Stimulated activated naive CD8-positive, alpha-beta T cell treated with anti-CD3 and anti-CD28 coated beads, Interleukin-15, Interleukin-2, amounts not matched to agents 100 ng/mL and 50 ng/mL, for 24 hours (primary cell): Measurements from ENCODE around the gene BDKRB2.

ENCODE experiments used
- H3K27ac Mint-ChIP-seq: one replicate; pipeline ENCODE4 v1.8.0; 2021; ENCODE audit warnings: mild to moderate bottlenecking, mixed read lengths
- H3K27me3 Mint-ChIP-seq: one replicate; pipeline ENCODE4 v1.8.0; 2021; ENCODE audit warnings: mixed read lengths
- H3K36me3 Mint-ChIP-seq: one replicate; pipeline ENCODE4 v1.8.0; 2021; ENCODE audit warnings: low read depth, mixed read lengths
- H3K4me1 Mint-ChIP-seq: one replicate; pipeline ENCODE4 v1.8.0; 2021; ENCODE audit warnings: low read depth, mixed read lengths
- H3K4me3 Mint-ChIP-seq: one replicate; pipeline ENCODE4 v1.8.0; 2021; ENCODE audit warnings: mild to moderate bottlenecking, mixed read lengths
- H3K9me3 Mint-ChIP-seq: one replicate; pipeline ENCODE4 v1.8.0; 2021; ENCODE audit warnings: mixed read lengths

The BDKRB2 gene

DNA sequence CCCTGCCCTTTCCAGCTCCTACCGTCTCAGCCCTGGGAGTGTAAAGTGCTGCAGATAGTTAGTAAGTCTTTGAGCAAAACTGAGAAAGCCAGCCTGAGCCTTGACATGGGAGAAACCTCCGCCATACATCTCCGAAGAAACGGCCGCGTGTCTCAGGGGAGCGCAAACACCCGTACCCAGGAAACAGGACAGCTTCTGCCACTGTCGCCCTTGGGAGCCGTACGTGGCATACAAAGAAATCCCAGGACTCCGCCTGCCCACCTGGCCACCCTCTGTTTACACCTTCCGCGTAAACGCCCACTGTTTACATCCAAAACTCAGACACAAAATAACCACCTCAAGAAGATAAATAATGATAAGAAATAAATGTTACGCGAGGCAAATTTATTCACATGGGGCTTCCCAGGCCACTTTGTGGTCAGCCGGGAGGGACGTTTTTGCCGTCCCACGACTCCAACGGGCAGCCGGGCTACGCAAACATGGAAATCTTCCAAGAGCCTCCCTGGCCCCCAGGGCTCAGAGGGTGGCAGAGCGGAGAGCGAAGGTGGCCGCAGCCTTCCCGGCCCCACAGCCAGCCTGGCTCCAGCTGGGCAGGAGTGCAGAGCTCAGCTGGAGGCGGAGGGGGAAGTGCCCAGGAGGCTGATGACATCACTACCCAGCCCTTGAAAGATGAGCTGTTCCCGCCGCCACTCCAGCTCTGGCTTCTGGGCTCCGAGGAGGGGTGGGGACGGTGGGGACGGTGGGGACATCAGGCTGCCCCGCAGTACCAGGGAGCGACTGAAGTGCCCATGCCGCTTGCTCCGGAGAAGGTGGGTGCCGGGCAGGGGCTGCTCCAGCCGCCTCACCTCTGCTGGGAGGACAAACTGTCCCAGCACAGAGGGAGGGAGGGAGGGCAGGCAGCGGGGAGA, at the start of gene BDKRB2:
Gene BDKRB2 (plus strand): TSS at position 689 of the 908 bp plus-strand sequence. CDS start 32,269 bp downstream, outside the sequence.
- Mint-ChIP-seq H3K27me3 (peaks cover 45% of the 10 kb centered on the region), H3K9me3 (no peaks in the 10 kb centered on the region), H3K4me3 (peak within 1 kb of the TSS; percentile 23), H3K36me3 (no peaks in the 10 kb centered on the region), H3K27ac (no peak within 1 kb of the TSS), H3K4me1 (peaks cover 5% of the 10 kb centered on the region)

DNA sequence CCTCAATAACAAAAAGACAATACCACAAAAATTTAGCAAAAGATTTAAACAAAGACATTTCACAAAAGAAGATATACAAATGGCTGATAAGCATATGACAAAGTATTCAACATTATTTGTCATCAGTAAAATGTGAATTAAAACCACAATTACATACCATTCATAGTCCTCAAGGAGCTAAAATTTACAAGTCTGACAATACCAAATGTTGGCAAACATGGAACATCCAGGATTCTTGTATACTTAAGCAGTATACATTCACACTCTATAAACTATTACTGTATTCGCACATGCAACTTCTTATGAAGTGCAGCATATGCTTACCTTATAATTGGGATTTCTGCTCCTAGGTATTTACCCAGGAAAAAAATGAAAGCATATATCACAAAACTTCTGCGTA, 49.7 kb upstream of the BDKRB2 start:
- Mint-ChIP-seq H3K9me3 (no peaks in the 10 kb centered on the region), H3K4me1 (no peaks in the 10 kb centered on the region), H3K27me3 (peaks cover 3% of the 10 kb centered on the region), H3K27ac (no peak overlapping the region), H3K36me3 (no peaks in the 10 kb centered on the region), H3K4me3 (no peak overlapping the region)

DNA sequence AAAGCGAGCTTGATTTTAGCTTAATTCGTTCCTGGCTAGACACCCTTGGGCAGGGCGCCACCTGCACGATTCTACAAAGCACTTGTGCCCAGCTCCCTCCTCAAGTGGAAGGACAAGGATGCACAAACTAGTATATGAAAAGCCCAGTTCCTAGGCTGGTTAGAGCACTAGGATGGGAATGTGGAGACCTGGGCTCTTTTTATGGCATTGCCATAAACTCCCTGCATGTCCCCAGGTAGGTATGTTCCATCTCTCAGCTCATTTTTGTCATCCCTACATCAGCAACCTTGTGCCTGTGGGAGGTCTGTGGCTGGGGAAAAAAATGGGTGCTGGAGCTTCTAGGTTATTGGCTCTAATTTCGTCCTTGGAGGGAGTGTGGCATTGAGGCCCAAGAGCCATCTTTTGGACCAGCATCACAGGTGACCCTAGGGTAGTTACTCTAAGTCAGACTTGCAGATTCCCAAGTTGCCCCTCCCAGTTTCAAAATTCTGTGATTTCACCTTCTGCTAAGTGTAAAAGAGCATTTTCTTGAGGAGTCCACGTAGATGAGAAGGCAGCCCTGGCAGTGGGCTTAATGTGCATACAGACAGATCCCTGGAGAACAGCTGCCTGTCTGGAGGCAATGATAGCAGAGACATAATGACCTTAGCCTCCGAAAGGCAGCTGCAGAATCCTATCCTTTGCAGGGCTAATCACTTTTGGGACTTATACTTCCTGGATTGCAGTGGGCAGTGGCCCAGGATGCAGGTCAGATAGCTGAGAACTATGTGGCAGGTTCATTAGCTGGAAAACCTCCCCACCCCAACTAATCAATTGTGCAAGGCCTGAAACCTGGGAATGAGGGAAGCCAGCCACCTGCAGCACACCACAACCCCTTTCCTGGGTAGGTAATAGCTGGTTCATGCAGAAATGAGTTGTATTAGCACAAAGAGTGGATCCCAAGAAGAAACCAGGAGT, 47.6 kb upstream of the BDKRB2 start:
- Mint-ChIP-seq H3K4me1 (no peaks in the 10 kb centered on the region), H3K4me3 (no peak overlapping the region), H3K27me3 (no peaks in the 10 kb centered on the region), H3K9me3 (no peaks in the 10 kb centered on the region), H3K36me3 (no peaks in the 10 kb centered on the region), H3K27ac (no peak overlapping the region)

DNA sequence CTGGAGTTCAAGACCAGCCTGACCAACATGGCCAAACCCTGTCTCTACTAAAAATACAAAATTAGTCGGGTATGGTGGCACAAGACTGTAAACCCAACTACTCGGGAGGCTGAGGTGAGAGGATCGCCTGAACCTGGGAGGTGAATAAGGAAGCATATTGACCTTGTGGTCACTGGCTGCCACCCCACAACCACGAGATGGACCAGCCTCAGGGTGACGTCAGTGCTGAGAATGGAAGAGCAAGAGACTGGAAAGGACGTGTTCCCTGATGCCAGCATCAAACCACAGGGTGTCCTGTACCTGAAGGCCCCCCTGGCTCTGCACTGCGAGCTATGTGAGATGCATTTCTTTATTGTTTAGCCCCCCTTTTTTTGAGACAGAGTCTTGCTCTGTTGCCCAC, 45.9 kb upstream of the BDKRB2 start:
- no peak overlapping the region for H3K4me3 Mint-ChIP-seq

DNA sequence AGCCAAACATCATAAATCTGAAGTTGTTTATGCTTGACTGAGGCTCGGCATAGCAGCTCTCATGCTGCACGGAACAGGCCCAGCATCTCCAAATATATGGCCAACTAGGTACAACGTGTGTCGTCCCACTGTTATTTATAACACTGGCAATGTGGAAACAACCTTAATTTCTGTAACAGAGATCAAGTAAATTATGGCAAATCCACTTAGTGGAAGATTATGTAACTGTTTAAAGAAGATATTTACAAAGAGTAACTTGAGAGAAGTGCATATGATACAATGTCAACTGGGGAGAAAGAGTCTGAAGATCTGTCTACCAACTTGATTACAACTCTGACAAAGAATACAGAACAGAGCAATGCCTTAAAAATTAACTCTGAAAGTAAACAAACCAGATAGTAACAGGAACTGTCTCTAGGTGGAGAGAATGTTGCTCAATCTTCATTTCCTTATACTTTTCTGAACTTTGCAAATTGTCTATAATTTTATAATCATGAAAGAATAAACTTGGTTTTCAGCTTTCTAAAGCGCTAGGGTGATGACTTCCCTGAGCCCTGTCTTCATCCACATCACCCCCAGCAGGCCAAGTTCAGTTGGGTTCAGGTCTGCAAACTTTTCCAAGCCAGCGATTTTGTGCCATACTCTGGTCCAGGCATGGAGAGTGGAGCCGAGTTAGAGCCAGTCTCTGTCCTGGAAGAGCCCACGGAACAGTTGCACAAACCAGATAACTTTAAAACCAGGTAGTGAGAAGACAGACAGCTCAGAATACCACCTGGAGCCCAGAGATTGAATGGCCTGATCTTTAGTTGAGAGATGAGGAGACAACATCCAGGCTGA, 44.3 kb upstream of the BDKRB2 start:
- no peaks in the 10 kb centered on the region for H3K36me3 Mint-ChIP-seq
- H3K4me3 Mint-ChIP-seq: no peak overlapping the region
- H3K27me3 Mint-ChIP-seq: peaks cover 3% of the 10 kb centered on the region
- no peak overlapping the region for H3K27ac Mint-ChIP-seq
- no peaks in the 10 kb centered on the region for H3K9me3 Mint-ChIP-seq
- no peaks in the 10 kb centered on the region for H3K4me1 Mint-ChIP-seq

More for the DNA sequence above, 45.9 kb upstream of the BDKRB2 start:
- H3K27me3 Mint-ChIP-seq: no peaks in the 10 kb centered on the region
- H3K4me1 Mint-ChIP-seq: no peaks in the 10 kb centered on the region
- H3K27ac Mint-ChIP-seq: no peak overlapping the region
- no peaks in the 10 kb centered on the region for H3K36me3 Mint-ChIP-seq
- no peaks in the 10 kb centered on the region for H3K9me3 Mint-ChIP-seq

DNA sequence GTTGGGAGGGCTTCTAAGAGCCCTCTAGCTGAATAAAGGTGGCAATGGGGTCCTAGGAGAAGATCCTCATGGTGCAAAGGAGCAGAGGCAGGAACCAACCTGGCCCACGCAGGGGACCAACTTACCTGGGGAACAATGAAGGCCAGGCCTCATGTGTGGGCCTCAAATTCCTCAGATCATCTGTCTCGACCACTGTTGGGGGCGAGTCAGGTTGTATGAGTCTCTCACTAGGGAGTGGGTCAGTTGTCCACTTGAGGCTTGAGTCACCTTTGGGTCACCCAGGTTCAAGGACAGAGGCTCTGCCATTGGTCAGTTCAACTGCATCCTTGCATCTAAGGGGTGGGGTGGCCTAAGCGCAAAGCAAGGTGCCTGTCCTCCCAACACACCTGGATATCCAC, 43.7 kb upstream of the BDKRB2 start:
- H3K4me1 Mint-ChIP-seq: no peaks in the 10 kb centered on the region

DNA sequence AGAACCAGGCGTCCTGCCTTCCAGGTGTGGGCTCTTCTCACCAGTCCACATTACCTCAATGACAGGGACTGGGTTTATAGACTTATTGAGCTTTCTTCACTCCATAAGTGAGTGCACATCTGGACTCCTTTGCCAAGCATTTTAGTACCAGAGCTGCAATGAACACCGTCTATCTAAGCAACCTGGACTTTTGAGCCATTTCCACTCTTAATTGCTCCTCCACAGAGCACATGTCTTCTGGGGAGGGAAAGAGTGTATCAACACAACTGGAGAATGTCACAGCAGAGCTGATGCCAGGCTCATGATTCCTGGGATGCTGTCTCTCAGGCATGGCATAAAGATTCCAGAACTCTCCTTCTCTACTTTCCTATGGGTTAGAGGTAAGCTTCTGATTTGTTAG, 43.0 kb upstream of the BDKRB2 start:
- Mint-ChIP-seq H3K9me3 (no peaks in the 10 kb centered on the region), H3K27ac (no peak overlapping the region), H3K4me1 (no peaks in the 10 kb centered on the region), H3K36me3 (no peaks in the 10 kb centered on the region), H3K4me3 (no peak overlapping the region), H3K27me3 (peaks cover 3% of the 10 kb centered on the region)

More for the DNA sequence above, 43.7 kb upstream of the BDKRB2 start:
- H3K9me3 Mint-ChIP-seq: no peaks in the 10 kb centered on the region
- H3K27ac Mint-ChIP-seq: no peak overlapping the region
- no peaks in the 10 kb centered on the region for H3K36me3 Mint-ChIP-seq
- H3K27me3 Mint-ChIP-seq: peaks cover 3% of the 10 kb centered on the region
- H3K4me3 Mint-ChIP-seq: no peak overlapping the region

DNA sequence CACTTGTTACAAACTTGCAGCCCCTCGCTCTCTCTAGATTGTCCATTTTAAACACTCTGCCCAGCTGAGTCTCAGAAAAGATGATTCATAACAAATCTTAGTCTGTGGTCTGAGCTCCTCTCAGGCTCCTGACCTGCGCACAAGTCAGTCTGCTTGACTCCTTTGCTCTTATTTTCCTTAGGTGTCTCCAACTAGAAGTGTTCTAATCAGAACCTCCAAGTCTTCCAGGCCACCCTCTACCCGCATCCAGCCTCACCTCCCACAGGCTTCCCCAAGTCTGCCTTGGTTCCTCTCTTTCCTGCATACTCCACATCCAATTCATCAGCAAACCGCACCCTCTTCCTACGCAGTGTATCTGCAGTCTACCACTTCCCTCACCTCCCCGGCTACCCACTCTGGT, 42.4 kb upstream of the BDKRB2 start:
- H3K36me3 Mint-ChIP-seq: no peaks in the 10 kb centered on the region
- H3K4me1 Mint-ChIP-seq: no peaks in the 10 kb centered on the region
- H3K4me3 Mint-ChIP-seq: no peak overlapping the region
- no peaks in the 10 kb centered on the region for H3K9me3 Mint-ChIP-seq
- no peak overlapping the region for H3K27ac Mint-ChIP-seq
- H3K27me3 Mint-ChIP-seq: peaks cover 3% of the 10 kb centered on the region

DNA sequence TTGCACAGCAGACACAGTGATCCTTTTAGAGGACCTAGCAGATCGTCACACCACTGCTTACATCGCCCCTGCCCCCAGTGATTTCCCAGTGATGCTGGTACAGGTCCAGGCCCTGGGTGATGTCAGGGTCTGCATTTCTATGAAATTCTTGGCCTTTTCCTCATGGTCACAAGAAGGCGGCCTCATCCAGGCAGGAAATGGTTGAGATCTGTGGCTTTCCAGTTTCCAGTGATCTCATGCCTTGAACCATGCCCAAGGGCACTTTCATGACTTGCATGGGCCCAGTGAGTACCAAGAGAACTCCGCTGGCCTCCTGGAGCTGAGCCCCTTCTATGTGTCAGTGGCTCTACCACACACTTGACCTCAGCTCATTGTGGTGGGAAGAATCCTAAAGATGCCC, 41.9 kb upstream of the BDKRB2 start:
- Mint-ChIP-seq H3K36me3 (no peaks in the 10 kb centered on the region), H3K27ac (no peak overlapping the region), H3K9me3 (no peaks in the 10 kb centered on the region), H3K4me3 (no peak overlapping the region), H3K27me3 (peaks cover 3% of the 10 kb centered on the region), H3K4me1 (no peaks in the 10 kb centered on the region)

DNA sequence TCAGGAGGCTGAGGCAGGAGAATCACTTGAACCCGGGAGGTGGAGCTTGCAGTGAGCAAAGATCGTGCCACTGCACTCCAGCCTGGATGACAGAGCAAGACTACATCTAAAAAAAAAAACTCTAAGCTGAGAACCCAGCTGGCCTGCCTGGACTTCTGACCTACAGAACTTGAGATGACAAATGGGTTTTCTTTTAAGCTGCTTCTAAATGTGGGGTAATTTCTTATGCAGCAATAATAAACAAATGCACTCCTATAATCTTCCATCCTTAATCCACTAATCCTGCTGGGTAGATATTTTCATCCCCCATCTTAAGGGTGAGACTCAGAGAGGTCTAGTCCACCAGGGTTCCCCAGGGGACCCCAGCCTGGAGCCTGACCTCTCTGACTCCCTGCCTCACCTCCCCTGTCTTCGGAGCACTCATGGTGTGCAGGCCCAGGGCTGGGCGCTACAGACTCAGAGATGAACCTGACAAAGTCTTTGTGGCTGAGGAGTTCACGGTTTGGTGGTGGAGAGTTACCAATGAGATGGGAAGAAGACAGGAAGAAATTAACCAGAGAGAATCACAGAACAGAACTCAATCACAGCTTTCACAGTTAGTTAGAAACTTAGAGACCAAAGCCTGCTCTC, 39.7 kb upstream of the BDKRB2 start:
- Mint-ChIP-seq H3K4me3 (no peak overlapping the region), H3K9me3 (no peaks in the 10 kb centered on the region), H3K4me1 (no peaks in the 10 kb centered on the region), H3K36me3 (no peaks in the 10 kb centered on the region), H3K27me3 (peaks cover 3% of the 10 kb centered on the region), H3K27ac (no peak overlapping the region)

DNA sequence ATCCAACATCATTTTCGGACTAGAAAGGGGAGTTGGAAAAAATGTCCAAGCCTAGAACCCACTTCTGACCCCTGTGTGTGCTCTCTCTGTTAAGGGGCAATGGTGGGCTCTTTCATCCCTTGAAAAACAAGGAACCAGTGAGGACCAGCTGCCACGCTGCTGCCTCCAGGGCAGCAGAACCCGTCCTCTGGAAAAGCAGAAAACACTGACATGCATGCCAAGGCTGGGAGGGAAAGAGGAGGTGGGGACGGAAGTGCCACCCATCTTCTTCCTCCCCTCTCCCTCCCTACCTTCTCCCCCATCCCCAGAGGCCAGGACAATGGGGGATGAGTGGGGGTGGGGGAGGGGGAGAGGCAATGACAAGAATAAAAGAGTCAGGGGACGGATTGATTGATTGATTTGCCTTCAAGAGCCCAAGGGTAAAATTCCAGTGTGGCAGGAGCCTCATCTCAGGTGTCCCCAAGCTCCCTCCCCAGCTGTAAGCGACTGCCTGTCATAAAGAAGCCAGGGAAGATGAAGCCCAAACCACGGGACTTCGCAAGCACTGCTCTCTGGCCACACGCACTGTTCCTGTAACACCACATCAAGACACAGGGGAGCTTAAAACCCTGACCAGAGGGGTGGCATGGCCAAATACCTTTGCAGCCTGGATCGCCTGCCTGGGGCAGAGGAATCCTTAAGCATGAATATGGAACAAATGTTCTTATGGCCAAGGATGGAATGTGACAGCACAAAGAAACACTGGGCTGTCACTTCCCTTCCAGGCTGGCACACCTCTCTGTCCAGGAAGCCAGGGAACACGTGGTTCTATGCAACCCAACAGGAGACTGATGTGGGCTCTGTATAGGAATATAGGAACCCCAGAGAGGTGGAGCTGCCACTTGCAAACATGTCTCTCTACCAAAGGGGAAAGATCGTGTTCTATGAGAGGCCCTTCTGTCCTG, 38.9 kb upstream of the BDKRB2 start:
- no peak overlapping the region for H3K4me3 Mint-ChIP-seq
- H3K27ac Mint-ChIP-seq: no peak overlapping the region
- H3K27me3 Mint-ChIP-seq: peaks cover 3% of the 10 kb centered on the region

DNA sequence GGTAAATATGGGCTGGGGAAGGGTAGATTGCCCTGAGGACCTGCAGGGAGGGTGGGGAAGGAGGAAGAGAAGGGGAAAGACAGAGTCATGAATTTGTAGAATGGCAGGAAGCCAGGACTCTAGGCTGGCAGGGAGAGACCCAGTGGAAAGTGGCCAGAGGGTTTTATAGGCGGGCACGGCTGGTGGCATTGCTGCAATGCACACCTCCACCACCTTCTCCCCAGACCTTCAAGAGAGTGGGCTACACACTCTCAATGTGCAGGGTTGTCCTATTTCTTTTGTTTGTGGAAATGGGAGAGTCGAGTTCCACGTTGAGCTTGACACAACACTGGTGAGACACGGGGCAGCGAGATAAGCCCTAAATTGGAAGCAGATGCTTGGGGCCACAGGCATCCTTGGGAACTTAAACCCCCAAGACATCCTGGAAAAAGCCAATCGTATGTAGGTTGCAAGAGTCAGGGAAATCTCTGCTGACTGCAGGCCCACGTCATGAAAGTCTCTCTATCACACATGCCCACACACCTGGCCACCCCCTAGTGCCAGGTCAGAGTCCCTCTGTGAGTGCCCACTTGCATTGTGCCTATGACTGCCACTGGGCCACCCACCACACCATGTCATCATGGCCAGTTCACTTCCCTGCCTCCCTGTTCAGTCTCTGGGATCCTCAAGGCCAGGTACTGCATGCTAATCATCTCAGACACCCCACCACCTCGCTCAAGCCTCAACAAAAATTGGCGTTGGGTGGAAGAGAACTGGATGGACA, 38.0 kb upstream of the BDKRB2 start:
- H3K36me3 Mint-ChIP-seq: no peaks in the 10 kb centered on the region
- no peak overlapping the region for H3K4me3 Mint-ChIP-seq
- H3K27me3 Mint-ChIP-seq: peaks cover 3% of the 10 kb centered on the region
- no peaks in the 10 kb centered on the region for H3K9me3 Mint-ChIP-seq
- no peak overlapping the region for H3K27ac Mint-ChIP-seq
- no peaks in the 10 kb centered on the region for H3K4me1 Mint-ChIP-seq

More for the DNA sequence above, 38.9 kb upstream of the BDKRB2 start:
- no peaks in the 10 kb centered on the region for H3K9me3 Mint-ChIP-seq
- H3K4me1 Mint-ChIP-seq: no peaks in the 10 kb centered on the region
- H3K36me3 Mint-ChIP-seq: no peaks in the 10 kb centered on the region
